ENCODE data around the gene TEKT2.

The TEKT2 gene

DNA sequence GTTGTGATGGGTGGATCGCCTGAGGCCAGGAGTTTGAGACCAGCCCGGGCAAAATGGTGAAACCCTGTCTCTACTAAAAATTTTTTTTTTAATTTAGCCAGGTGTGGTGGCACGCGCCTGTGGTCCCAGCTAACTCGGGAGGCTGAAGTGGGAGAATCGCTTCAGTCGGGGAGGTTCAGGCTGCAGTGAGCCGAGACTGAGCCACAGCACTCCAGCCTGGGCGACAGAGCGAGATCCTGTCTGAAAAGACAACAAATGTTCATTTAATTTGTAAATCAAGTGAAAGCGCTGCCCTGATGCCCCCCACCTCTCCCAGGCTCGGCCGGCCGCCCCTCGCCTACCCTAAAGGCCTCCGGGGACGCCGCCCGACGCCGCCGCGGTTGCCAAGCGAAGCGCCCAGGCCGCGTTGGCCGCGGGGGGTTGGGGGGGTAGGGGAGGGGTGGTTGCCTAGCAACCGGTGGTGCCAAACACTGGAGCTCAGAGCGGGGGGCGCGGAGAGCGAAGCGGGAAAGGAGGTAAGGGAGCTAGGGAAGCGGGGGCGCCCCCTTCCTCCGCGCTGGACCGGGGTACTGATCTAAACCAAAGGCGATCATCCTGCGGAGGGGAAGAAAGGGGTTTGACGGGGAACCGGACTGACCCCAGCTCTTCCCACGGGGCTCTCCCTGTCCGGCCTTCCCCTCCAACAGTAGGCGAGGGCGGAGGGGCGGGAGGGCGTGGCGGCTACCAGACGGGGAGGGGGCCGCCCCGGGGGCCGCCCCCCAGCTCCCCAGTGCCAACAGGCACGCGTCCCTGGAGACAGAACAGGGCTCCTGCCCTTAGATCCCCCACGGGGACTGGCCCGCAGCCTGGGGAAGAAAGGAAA is at the start of gene TEKT2:
Gene TEKT2 (plus strand): TSS at position 460 of the 862 bp plus-strand sequence. CDS start 828 bp downstream, outside the sequence.
- no peak for DNase-seq (ENCODE audit: low read depth in 2 of 3, low spot score in 2 of 3)

DNA sequence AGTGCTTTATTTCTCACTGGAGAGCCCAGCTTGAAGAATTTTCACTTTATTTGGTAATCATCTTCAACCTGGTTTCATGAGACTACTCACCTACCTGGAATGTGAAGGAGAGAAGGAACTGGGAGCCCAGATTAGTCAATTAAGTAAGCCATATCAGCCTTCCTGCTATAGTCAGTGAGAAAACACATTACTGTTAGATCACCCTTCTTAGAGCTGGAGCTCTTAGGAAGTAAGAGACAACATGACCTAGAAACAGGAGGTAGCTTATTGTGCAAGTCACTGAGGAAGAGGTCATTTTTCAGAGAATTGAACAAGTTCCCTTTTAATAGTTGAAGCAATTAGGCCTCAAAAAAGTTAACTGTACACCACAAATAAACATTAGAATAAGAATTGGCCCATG is 49.2 kb upstream of the TEKT2 start:
- no peak for DNase-seq (ENCODE audit: low read depth in 2 of 3, low spot score in 2 of 3)

DNA sequence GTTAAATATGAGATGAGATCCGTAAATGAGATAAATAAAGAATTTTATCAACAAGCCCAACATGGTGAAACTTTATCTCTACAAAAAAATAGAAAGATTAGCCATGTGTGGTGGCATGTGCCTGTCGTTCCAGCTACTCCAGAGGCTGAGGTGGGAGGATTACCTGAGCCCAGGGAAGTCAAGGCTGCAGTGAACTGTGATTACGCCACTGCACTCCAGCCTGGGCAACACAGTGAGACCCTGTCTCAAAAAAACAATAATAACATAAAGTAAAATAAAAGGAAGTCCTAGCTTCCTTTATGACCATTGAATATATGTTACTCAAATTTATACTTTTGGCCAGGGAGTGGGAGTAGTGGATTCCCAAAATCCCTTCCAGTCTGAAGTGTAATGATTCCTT is 48.7 kb upstream of the TEKT2 start:
- no peak for DNase-seq (ENCODE audit: low read depth in 2 of 3, low spot score in 2 of 3)

- no peak for DNase-seq (ENCODE audit: low read depth in 2 of 3, low spot score in 2 of 3)
Measured at GRCh38 chr1:36040238-36040637, 43.7 kb upstream of the TEKT2 start.

DNA sequence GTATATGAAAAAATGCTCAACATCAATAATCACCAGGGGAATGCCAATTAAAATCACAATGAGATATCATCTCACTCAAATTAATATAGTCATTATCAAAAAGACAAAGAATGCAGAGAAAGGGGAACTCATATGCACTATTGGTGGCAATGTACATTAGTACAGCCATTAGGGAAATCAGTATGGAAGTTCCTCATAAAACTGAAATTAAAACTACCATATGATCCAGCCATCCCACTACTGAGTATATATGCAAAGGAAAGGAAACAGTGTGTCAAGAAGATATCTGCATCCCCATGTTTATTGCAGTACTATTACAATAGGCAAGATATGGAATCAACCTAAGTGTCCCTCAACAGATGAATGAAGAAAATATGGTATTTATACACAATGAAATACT is 32.1 kb upstream of the TEKT2 start:
- DNase-seq (ENCODE audit: low read depth in 2 of 3, low spot score in 2 of 3), result no peak

DNA sequence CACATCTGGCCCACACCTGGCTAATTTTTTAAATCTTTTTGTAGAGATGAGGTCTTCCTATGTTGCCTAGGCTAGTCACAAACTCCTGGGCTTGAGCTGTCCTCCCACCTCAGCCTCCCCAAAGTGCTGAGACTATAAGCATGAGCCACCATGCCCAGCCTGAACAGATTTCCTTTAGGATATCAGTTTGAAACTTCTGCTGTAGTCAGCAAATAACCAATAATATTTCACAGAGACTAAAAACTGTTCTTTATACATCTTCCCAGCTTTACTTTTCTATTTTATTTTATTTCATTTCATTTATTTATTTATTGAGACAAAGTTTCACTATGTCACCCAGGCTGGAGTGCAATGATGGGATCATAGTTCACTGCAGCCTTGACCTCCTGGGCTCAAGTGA is 29.9 kb upstream of the TEKT2 start:
- no peak for DNase-seq (ENCODE audit: low read depth in 2 of 3, low spot score in 2 of 3)

GRCh38 chr1:36055706-36056105 is 28.2 kb upstream of the TEKT2 start:
- DNase-seq (ENCODE audit: low read depth in 2 of 3, low spot score in 2 of 3), result no peak

- DNase-seq (ENCODE audit: low read depth in 2 of 3, low spot score in 2 of 3), result no peak
Measured at GRCh38 chr1:36062315-36062714, 21.6 kb upstream of the TEKT2 start.

- no peak for DNase-seq (ENCODE audit: low read depth in 2 of 3, low spot score in 2 of 3)
Measured at GRCh38 chr1:36067871-36068270, 16.0 kb upstream of the TEKT2 start.

- no peak for DNase-seq (ENCODE audit: low read depth in 2 of 3, low spot score in 2 of 3)
Measured at GRCh38 chr1:36068866-36069265, 15.0 kb upstream of the TEKT2 start.

DNA sequence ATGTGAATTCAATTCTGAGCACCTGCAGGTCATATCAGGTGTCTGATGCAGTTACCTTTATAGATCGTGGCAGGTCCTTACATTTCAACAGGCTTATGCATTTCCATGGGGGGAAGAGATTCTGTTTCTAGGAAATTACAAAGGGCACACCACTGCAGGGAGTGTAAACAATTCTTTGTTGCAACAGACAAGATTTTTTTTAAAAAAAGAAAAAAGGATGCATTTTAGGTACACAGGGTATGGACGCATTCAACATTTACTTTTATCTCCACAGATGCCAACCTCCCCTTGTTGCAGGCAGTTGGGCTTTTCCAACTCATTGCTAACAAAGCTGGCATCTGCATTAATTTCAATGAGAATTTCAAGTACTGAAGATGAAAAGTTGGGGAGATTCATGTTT is 13.5 kb upstream of the TEKT2 start:
- DNase-seq (ENCODE audit: low read depth in 2 of 3, low spot score in 2 of 3), result no peak

DNA sequence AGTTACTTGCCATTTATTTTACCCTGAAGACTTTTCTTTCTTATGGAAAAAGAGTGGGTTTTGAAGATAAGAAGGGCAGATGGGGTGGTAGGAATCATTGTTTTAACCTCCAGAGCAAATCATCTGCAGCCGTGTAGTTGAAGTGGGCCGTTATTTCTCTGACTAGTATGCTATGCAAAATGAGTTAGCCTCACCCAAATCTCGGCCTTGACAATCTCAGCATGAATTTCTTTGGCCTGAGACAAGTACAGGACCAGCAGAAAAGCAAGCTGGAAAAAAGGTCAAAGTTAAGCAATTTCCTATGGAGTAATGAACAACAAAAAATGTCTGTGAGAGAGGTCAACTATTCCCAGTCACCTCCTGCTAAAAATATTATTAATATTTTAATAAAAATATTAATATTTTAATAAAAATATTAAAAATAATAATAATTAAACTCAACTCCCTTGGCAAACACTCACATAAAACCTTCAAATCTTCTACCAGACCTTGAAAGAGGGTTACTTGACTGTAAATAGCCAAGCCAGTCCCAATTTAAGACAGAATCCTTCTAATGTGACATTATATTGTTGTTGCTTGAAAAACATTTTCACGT is 6.8 kb upstream of the TEKT2 start:
- no peak for DNase-seq (ENCODE audit: low read depth in 2 of 3, low spot score in 2 of 3)

DNA sequence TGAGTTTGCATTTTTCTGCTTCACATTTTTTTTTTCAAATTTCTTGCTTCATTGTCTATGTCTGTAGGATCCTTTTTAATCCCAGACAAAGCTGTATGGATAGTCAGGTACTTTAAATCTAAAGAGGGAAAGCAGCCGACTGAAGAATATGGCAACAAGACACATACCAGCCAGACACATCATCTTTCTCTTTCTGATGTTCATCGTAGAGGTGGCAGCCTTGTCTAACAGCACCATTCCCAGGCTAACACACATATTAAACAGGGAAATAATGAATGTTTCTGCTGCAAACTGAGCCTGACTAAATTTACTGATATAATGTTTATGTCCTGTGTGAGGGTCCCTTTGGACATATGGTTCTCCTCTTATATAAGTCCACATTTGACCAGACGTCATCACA is 3.7 kb upstream of the TEKT2 start:
- no peak for DNase-seq (ENCODE audit: low read depth in 2 of 3, low spot score in 2 of 3)

- DNase-seq (ENCODE audit: low read depth in 2 of 3, low spot score in 2 of 3), result no peak
Measured at GRCh38 chr1:36080801-36081200, 3.1 kb upstream of the TEKT2 start.

DNA sequence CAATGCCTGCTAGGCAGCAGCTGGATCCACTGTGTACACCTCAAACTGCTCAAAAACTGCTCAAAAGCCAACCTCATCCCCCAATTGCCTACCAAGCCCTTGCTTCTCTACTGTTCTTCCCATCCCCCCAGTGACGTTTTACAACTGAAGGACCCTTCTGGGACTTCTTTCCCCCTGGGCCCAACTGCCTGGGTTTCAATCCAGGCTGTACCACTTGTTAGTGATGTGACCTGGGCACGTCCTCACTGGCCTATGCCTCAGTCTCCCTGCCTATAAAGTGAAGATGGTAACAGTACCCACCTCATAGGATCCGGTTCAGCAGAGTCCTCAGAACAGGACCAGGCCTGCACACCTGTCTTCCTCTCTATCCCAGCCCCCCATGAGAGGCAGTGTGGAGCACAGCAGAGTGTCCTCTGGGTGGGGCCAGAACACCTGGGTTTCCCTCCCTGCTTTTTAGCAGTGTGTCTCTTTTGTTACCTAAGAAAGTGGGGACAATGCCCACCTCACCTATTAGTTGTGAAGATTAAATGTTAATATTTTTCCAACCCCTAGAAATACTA is 1.9 kb upstream of the TEKT2 start:
- DNase-seq (ENCODE audit: low read depth in 2 of 3, low spot score in 2 of 3), result no peak

- no peak for DNase-seq (ENCODE audit: low read depth in 2 of 3, low spot score in 2 of 3)
Measured at GRCh38 chr1:36083219-36083618, 675 bp upstream of the TEKT2 start.

DNA sequence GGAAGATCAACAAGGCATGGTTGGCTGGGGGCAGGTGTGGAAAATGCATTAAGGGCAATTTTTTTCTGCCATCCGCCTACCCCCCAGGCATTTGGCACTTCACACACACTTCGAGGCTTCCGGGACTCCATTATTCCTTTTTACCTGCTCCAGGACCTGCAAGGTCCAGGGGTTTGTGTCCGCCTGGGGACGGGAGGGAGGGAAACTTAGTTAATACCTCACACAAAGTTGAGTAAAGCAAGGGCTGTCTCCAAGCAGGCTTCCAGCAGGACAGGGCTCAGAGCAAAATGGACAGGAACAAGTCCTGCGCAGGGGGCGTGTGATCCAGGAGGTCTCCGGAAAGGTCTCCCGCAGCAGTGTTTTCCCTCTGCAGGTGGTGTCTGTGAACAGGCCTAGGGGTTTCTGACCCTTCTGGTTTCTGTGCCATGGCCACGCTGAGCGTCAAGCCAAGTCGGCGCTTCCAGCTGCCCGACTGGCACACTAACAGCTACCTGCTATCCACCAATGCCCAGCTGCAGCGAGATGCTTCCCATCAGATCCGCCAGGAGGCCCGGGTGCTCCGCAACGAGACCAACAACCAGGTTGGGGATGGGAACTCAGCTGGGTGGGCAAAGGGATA is 712 bp downstream of the TEKT2 start:
- no peak for DNase-seq (ENCODE audit: low read depth in 2 of 3, low spot score in 2 of 3)

- DNase-seq (ENCODE audit: low read depth in 2 of 3, low spot score in 2 of 3), result no peak
Measured at GRCh38 chr1:36085126-36085525, 1.2 kb downstream of the TEKT2 start.

- DNase-seq (ENCODE audit: low read depth in 2 of 3, low spot score in 2 of 3), result no peak
Measured at GRCh38 chr1:36085686-36086526, 2.0 kb downstream of the TEKT2 start.

DNA sequence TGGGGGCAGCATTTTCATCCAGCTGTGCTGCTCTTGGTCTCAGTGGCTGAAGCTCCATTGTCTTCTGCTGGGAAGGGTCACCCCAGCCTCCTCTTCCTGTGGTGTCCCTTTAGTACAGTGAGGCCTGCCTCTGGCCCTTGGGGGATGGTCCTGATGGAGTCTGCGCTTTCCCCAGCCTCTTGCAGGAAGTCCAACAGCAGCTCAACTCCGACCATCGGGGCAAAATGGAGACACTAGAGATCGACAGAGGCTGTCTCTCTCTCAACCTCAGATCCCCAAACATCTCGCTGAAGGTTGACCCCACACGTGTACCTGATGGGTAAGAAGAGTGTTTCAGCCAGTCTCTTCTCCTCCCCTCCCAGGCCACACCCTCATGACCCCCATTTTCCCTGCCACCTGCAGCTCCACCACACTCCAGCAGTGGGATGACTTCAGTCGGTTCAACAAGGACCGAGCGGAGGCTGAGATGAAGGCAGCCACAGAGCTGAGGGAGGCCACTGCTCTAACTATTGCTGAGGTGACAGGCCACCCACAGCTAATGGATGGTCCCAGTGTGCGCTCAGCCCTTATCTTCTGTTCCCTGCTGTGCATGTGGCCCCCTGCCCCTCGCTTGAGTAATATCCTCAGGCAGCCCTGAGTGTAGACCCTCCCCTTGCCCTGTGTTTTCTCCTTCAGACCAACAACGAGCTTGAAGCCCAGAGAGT is 2.8 kb downstream of the TEKT2 start:
- no peak for DNase-seq (ENCODE audit: low read depth in 2 of 3, low spot score in 2 of 3)
